Lower leg skin (tissue), 4 donors: ENCODE data around the gene CCDC57. TPM values are rescaled to one million over a fixed set of nuclear protein-coding genes. Genes with fewer than 3 reads are reported as not detected.

Experiments used
- DNase-seq, 2 donors: peaks; one replicate each; pipeline ENCODE4 v3.0.0-alpha.2; 2019; ENCODE audit warnings: low spot score in 2 of 2
- H3K4me3 ChIP-seq: fragments of 200-600 bp; sonication (generic); 2 replicates; pipeline ENCODE4 v1.5.1; 2017; ENCODE audit warnings: mild to moderate bottlenecking, low read depth; ENCODE audit not compliant: poor library complexity, severe bottlenecking
- CTCF ChIP-seq, 3 donors: fragments of 450-650 bp; IDR thresholded peaks; one replicate each; pipeline ENCODE4 v1.5.1; 2016; ENCODE audit warnings: antibody characterized with exemption in 3 of 3, mild to moderate bottlenecking in 3 of 3, moderate library complexity in 2 of 3
- POLR2A ChIP-seq, 2 donors: fragments of 450-650 bp; IDR thresholded peaks; one replicate each; pipeline ENCODE4 v1.6.1; 2016 to 2017; ENCODE audit warnings: antibody characterized with exemption in 2 of 2, mild to moderate bottlenecking in 1 of 2, moderate library complexity in 1 of 2
- WGBS, 2 donors: methylation state at CpG; one replicate each; pipeline ENCODE4 v1.1.5; 2018; 5-methylcytosine and 5-hydroxymethylcytosine counted together
- intact Hi-C: fragments of 100-400 bp; cut with DNase I; formaldehyde crosslinking; loops from one replicate; pipeline ENCODE4 v1.15.0; 2023; ENCODE audit warnings: low total_unique reads
- total RNA-seq, 4 donors: library from RNA; depleted of rRNA; stranded (reverse); fragments of >200 nt; gene quantifications; one replicate each; pipeline ENCODE4 v1.1.0, GENCODE V29; 2016

CCDC57 gene
- total RNA-seq, 4 donors from 2014 or later, result 16.0 to 33.5 (median 31.5) TPM

GRCh38 chr17:82096709-82097183 is 115.9 kb downstream of the CCDC57 start:
- no peak for DNase-seq
- peak overlapping the region; percentile 72 for H3K4me3 ChIP-seq
- WGBS, 2 donors, result 58 to 74% methylated on average over 6 to 8 of the region's 8 CpGs
- TF ChIP-seq POLR2A (IDR thresholded peaks at IDR 0.05) (no peak), CTCF (IDR thresholded peaks at IDR 0.05) (no peak)
- intact Hi-C loops, result no loop called here

GRCh38 chr17:82095777-82096708 is 116.6 kb downstream of the CCDC57 start:
- TF ChIP-seq POLR2A (IDR thresholded peaks at IDR 0.05) (no peak), CTCF (IDR thresholded peaks at IDR 0.05) (no peak)
- 95 to 96% methylated on average over 33 to 34 of the region's 35 CpGs for WGBS, 2 donors
- intact Hi-C loops, result no loop called here
- H3K4me3 ChIP-seq, result no peak overlapping the region
- DNase-seq, result no peak

GRCh38 chr17:82094931-82095776 is 117.5 kb downstream of the CCDC57 start:
- WGBS, 2 donors, result 87 to 90% methylated on average over 20 to 37 of the region's 37 CpGs
- DNase-seq, result no peak
- intact Hi-C loops, result no loop called here
- TF ChIP-seq CTCF (IDR thresholded peaks at IDR 0.05) (no peak), POLR2A (IDR thresholded peaks at IDR 0.05) (no peak)
- no peak overlapping the region for H3K4me3 ChIP-seq

GRCh38 chr17:82092995-82093751 is 119.5 kb downstream of the CCDC57 start:
- DNase-seq, result no peak
- intact Hi-C loops, result no loop called here
- TF ChIP-seq POLR2A (IDR thresholded peaks at IDR 0.05) (no peak), CTCF (IDR thresholded peaks at IDR 0.05) (no peak)
- H3K4me3 ChIP-seq, result no peak overlapping the region
- WGBS, 2 donors, result 88 to 96% methylated on average over 12 to 23 of the region's 40 CpGs

GRCh38 chr17:82092628-82092994 is 120.0 kb downstream of the CCDC57 start:
- TF ChIP-seq CTCF (IDR thresholded peaks at IDR 0.05) (no peak), POLR2A (IDR thresholded peaks at IDR 0.05) (no peak)
- WGBS, 2 donors, result 91 to 94% methylated on average over 14 to 17 of the region's 20 CpGs
- intact Hi-C loops, result no loop called here
- no peak overlapping the region for H3K4me3 ChIP-seq
- no peak for DNase-seq
